Measurements from ENCODE around the gene TMEM18. TPM values are rescaled to one million over a fixed set of nuclear protein-coding genes. Genes with fewer than 3 reads are reported as not detected.
A peak's percentile ranks its signal among the peaks of the same experiment; 100 is the strongest.

The TMEM18 gene
- total and polyA plus RNA-seq, 2 of the 13 experiments (the other 11 are each of a cell fraction or from before 2014, with no cell fraction given) = 45.9 to 49.4 TPM

DNA sequence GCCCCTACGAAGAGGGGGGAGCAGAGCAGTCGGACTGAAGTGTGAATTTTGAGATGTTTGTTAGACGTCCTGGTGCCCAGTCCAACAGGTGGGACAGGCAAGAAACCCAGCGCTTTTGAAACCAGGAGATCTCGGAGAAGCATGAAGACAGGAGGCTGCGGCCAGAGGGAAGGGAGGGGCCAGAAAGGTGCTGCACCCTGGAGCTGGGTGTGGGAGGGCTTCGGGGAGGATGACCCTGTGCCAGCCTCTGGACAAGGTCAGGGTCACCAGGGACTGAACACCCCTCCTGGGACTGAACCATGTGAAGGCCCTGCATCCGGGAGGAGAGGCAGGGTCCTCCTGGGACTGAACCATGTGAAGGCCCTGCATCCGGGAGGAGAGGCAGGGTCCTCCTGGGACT, 6.1 kb downstream of the TMEM18 start (continued):
- TF ChIP-seq ZNF30 (CRISPR knock-in tag; IDR thresholded peaks at IDR 0.05) (no peak), ZNF251 (CRISPR knock-in tag; IDR thresholded peaks at IDR 0.05) (no peak)
- TF ChIP-seq, protein P1, sequence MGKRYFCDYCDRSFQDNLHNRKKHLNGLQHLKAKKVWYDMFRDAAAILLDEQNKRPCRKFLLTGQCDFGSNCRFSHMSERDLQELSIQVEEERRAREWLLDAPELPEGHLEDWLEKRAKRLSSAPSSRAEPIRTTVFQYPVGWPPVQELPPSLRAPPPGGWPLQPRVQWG (CRISPR knock-in tag; IDR thresholded peaks at IDR 0.05; ENCODE audit: borderline replicate concordance, low read depth) = no peak

DNA sequence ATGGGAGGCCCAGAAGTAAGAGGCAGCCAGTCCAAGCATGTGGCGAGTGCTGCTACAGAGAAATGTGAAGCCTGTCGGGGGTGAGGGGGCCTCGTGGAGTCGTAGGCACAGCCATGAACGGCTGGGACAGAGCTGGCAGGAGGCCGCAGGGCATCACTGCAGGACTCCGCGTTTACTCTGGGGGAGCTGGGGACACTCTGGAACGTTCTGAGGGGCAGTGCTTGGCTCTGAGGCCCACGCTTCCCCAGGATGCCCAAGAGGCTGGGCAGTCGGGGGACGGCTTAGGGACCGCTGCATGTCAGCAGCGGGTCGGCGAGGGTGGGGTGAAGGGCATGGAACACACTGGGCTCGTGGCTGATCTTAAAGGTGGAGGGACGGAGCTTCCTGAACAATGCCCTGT, 6.6 kb downstream of the TMEM18 start:
- Histone ChIP-seq H4K20me1 (ENCODE audit: insufficient read depth, low read length) (no peaks in the 10 kb centered on the region), H3K9me3 (ENCODE audit: low read length) (no peaks in the 10 kb centered on the region), H3K4me2 (ENCODE audit: low read depth, low read length) (no peak overlapping the region), H3K4me1 (ENCODE audit: insufficient read depth, low read length) (peaks cover 9% of the 10 kb centered on the region), H3K4me3 (replicated peaks in 1 of 3; ENCODE audit: insufficient read depth in 1 of 3, low read depth in 2 of 3, low read length in 3 of 3) (no peak overlapping the region), H2AFZ (ENCODE audit: low read length) (no peak overlapping the region), H3K79me2 (ENCODE audit: insufficient read depth, low read length) (peaks cover 26% of the 10 kb centered on the region), H3K36me3 (replicated peaks in 1 of 2; ENCODE audit: control insufficient read depth in 1 of 2, insufficient read depth in 2 of 2, low read length in 2 of 2) (peaks cover 39 to 73% of the 10 kb centered on the region in 2 experiments), H3K27ac (ENCODE audit: extremely low read length, insufficient read depth, low read length) (no peak overlapping the region), H3K9ac (ENCODE audit: insufficient read depth, low read depth, low read length) (no peak overlapping the region), H3K27me3 (ENCODE audit: control insufficient read depth in 1 of 2, insufficient read depth in 2 of 2, low read length in 2 of 2) (no peaks in the 10 kb centered on the region)
- ChIA-PET CTCF (ENCODE audit: low intra/inter-chr PET ratio, low total read pairs) (no interaction called here), POLR2A (no interaction called here)
- intact Hi-C loops (cut with micrococcal nuclease; ENCODE audit: unreplicated experiment) (no loop called here), in situ Hi-C loops (cut with HindIII; ENCODE audit: extremely low pct_ligation_motif_present, low pct_unique_long_range_greater_than_20kb) (no loop called here)
- BruUV-seq (replicated peaks) = no TSS peak
- FAIRE-seq (no peak), ATAC-seq (no peak), DNase-seq (ENCODE audit: low spot score) (no peak)
- WGBS (ENCODE audit: low lambda C conversion rate) = 96% methylated on average over 18 of the region's 18 CpGs
- TF ChIP-seq KDM3A (CRISPR knock-in tag; IDR thresholded peaks at IDR 0.05; ENCODE audit: low read depth) (no peak), NCOR1 (IDR thresholded peaks at IDR 0.05; ENCODE audit: borderline replicate concordance, low read length) (no peak), ZNF737 (CRISPR knock-in tag; IDR thresholded peaks at IDR 0.05; ENCODE audit: borderline replicate concordance) (no peak), AGO2 (optimal IDR thresholded peaks at IDR 0.05; ENCODE audit: low read depth, low read length) (peak; percentile 75), RBFOX2 (IDR thresholded peaks at IDR 0.05; ENCODE audit: low read depth, low read length) (0 out of 2 replicates have a peak, but pooled peaks have one; percentile 24), RFX5 (IDR thresholded peaks at IDR 0.05; ENCODE audit: low read depth, low read length) (no peak), NFKBIZ (CRISPR knock-in tag; IDR thresholded peaks at IDR 0.05) (no peak), CEBPB (IDR thresholded peaks at IDR 0.05; ENCODE audit: borderline replicate concordance, low read depth, low read length) (no peak)
- TF ChIP-seq, protein P2, sequence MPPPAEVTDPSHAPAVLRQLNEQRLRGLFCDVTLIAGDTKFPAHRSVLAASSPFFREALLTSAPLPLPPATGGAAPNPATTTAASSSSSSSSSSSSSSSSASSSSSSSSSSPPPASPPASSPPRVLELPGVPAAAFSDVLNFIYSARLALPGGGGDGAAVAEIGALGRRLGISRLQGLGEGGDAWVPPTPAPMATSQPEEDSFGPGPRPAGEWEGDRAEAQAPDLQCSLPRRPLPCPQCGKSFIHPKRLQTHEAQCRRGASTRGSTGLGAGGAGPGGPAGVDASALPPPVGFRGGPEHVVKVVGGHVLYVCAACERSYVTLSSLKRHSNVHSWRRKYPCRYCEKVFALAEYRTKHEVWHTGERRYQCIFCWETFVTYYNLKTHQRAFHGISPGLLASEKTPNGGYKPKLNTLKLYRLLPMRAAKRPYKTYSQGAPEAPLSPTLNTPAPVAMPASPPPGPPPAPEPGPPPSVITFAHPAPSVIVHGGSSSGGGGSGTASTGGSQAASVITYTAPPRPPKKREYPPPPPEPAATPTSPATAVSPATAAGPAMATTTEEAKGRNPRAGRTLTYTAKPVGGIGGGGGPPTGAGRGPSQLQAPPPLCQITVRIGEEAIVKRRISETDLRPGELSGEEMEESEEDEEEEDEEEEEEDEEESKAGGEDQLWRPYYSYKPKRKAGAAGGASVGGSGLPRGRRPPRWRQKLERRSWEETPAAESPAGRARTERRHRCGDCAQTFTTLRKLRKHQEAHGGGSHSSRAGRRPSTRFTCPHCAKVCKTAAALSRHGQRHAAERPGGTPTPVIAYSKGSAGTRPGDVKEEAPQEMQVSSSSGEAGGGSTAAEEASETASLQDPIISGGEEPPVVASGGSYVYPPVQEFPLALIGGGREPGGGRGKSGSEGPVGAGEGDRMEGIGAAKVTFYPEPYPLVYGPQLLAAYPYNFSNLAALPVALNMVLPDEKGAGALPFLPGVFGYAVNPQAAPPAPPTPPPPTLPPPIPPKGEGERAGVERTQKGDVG (CRISPR knock-in tag; IDR thresholded peaks at IDR 0.05; ENCODE audit: borderline replicate concordance) = no peak

Measured in HepG2 (cell line).